Hair follicle dermal papilla cell (primary cell): ENCODE results near the gene WWTR1. TPM values are rescaled to one million over a fixed set of nuclear protein-coding genes. Genes with fewer than 3 reads are reported as not detected.

Experiments used
- small RNA-seq: library from RNA; depleted of rRNA; stranded (forward); fragments of <200 nt; gene quantifications from one replicate; pipeline ENCODE3, GENCODE V24; 2012
- total RNA-seq: library from RNA; depleted of rRNA; stranded (reverse); fragments of >200 nt; gene quantifications from 2 replicates; pipeline ENCODE4 v1.2.3, GENCODE V29; 2012

Gene WWTR1
- 94.5 and 118 TPM in 2 replicates for total RNA-seq

DNA sequence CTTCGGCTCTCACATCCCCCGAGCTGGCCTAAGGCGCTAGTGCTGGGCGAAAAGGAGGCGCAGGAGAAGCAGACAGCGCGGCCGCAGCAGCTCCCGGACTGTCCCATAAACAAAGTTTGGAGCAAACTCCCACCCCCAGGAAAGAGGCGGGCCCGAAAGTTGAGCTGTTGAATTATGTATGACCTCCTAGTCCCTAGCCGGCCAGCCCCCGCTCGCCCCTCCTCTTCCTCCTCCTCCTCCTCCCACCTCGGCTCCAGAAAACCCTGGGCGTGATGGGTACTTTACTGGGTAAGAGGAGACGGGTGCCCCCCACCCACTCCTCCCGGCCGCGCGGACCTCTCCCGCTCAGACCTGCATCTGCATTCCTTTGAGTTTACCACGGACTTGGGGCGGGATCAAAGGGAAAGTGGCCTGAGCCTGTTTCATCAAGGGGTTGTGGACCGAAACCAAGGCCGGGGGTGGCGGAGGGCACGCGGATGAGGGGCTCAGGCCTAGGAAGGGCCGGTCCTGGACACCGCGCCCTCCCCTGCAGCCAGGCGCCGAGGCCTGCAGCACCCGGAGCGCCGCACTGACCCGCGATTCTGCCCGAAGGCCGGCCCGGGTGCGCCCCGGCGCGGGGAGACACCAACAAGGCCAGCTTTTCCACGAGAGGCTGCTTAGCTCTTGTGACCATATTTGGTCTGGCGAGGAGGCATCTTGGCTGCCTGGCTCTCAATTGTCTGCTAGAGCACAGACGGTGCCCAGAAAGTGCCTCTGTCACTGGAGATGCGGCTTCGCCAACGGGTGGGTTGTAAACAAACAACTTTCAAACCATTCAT, at the start of gene WWTR1:
WWTR1 (minus strand) TSS at position 100 of the 818 bp plus-strand sequence. CDS start 719 bp downstream, outside the sequence.

DNA sequence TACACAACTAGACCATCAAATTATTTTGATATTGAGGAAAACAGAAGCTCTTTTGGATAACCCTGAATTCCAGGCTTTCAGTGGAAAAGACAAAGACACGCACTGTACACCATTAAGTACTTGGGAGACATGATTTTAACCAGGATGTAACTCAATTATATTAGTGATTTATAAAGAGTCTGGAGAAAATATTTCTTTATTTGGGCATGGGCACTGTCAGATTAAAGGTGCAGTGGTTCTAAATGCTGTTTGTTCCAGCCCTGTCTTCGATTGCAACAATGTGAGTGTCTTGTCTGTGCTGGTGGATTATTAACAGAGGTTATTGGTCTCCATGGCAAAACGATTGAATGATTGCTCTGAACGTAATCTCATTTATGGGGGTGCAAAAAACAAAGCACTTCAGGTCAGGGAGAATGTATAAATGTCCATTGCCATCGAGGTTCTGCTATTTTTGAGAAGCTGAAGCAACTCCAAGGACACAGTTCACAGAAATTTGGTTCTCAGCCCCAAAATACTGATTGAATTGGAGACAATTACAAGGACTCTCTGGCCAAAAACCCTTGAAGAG, 183.5 kb downstream of the WWTR1 start, which contains the start of gene TM4SF4:
TM4SF4 (plus strand) TSS at position 448 of the 568 bp plus-strand sequence. CDS start 181 bp downstream, outside the sequence.

Small RNA genes within 50 kb of the gene (small RNA-seq; reads per million reads assigned to genes)
- not detected for gene RNU6-1098P

Other genes starting within 250 kb of the WWTR1 start
- 0.36 and 0.65 TPM in 2 replicates for gene TM4SF4, start 183.3 kb downstream of the WWTR1 start, total RNA-seq
- gene COMMD2, start 94.5 kb upstream of the WWTR1 start, total RNA-seq = 31.8 and 36.5 TPM in 2 replicates
- gene ANKUB1, start 134.5 kb upstream of the WWTR1 start, total RNA-seq = 0.16 TPM in 1 of 2 replicates, not detected in the other
- 82.2 and 101 TPM in 2 replicates for gene RNF13, start 155.2 kb upstream of the WWTR1 start, total RNA-seq